Measurements from ENCODE around the gene PPP1R26.

DNA sequence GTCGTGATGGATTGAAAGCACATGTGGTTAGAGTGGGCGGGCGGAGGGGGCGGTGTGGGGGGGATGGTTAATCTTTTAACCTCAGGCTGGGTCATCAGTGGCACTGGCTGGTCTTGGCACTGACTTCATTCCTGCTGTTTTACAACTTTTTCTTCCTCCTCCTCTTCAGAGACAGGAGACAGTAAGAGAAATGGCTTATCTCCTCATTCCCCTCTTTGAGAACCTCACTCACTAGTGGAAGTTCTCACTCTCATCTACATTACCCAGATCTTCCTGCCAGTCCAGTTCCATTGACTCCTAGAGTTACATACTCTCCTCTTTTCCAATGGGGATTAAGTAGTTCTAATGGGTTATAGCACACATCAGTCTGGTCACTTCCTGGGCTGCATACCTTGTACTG is 42.3 kb upstream of the PPP1R26 start:
- TF ChIP-seq, protein P1, sequence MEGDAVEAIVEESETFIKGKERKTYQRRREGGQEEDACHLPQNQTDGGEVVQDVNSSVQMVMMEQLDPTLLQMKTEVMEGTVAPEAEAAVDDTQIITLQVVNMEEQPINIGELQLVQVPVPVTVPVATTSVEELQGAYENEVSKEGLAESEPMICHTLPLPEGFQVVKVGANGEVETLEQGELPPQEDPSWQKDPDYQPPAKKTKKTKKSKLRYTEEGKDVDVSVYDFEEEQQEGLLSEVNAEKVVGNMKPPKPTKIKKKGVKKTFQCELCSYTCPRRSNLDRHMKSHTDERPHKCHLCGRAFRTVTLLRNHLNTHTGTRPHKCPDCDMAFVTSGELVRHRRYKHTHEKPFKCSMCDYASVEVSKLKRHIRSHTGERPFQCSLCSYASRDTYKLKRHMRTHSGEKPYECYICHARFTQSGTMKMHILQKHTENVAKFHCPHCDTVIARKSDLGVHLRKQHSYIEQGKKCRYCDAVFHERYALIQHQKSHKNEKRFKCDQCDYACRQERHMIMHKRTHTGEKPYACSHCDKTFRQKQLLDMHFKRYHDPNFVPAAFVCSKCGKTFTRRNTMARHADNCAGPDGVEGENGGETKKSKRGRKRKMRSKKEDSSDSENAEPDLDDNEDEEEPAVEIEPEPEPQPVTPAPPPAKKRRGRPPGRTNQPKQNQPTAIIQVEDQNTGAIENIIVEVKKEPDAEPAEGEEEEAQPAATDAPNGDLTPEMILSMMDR (IDR thresholded peaks at IDR 0.05; ENCODE audit: control extremely low read depth in 1 of 3, insufficient read depth in 1 of 3, low read depth in 1 of 3, low read length in 3 of 3): no peak
- no peak for TF ChIP-seq KDM5A (IDR thresholded peaks at IDR 0.05; ENCODE audit: low read length)
